ENCODE measurements around the gene TDO2.
"Not testable (repeated sequence)": the region's sequence is repeated elsewhere in the genome, so short reads cannot be mapped to it uniquely, and the experiment has no call there.

Gene TDO2

DNA sequence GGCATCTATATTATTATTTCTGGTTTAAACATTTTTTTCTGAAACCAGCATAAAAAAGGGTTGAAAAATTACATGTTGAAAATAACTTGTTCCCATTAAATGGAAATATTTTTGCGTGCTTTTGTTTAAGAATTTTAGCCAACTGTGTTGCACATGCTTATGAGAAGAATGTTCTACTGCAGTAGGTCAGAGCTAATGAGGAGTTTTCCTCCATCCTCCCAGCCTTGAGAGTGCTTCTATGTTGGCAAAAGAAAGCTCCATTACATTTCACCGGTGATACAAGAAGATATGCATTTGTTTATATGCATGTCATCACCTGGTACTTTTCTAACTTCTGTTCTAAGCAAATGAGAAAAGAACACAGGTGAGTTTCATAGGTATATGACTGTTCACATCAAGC is 13.6 kb upstream of the TDO2 start:
- Histone ChIP-seq H3K9me3 (ENCODE audit: insufficient read depth, low read length, severe bottlenecking) (no peaks in the 10 kb centered on the region), H3K4me3 (ENCODE audit: low read depth in 1 of 2, low read length in 2 of 2) (no peak overlapping the region), H3K79me2 (ENCODE audit: insufficient read depth, low read length) (no peaks in the 10 kb centered on the region), H3K27me3 (ENCODE audit: insufficient read depth, low read length, poor library complexity) (no peaks in the 10 kb centered on the region), H2AFZ (ENCODE audit: low read depth, low read length) (no peak overlapping the region), H3K4me2 (ENCODE audit: insufficient read depth, low read length) (no peak overlapping the region), H3K9ac (ENCODE audit: low read depth, low read length) (no peak overlapping the region), H3K27ac (ENCODE audit: low read length) (no peak overlapping the region), H4K20me1 (ENCODE audit: insufficient read depth, low read length) (no peaks in the 10 kb centered on the region), H3K36me3 (ENCODE audit: insufficient read depth, low read length) (no peaks in the 10 kb centered on the region), H3K4me1 (ENCODE audit: insufficient read depth, low read length) (no peaks in the 10 kb centered on the region)
- ATAC-seq (ENCODE audit: insufficient read depth, low read depth) (no peak), DNase-seq (no peak)
- no peak for TF ChIP-seq EZH2 (IDR thresholded peaks at IDR 0.05; ENCODE audit: borderline replicate concordance, low read depth, low read length, severe bottlenecking)
- TF ChIP-seq, protein P1, sequence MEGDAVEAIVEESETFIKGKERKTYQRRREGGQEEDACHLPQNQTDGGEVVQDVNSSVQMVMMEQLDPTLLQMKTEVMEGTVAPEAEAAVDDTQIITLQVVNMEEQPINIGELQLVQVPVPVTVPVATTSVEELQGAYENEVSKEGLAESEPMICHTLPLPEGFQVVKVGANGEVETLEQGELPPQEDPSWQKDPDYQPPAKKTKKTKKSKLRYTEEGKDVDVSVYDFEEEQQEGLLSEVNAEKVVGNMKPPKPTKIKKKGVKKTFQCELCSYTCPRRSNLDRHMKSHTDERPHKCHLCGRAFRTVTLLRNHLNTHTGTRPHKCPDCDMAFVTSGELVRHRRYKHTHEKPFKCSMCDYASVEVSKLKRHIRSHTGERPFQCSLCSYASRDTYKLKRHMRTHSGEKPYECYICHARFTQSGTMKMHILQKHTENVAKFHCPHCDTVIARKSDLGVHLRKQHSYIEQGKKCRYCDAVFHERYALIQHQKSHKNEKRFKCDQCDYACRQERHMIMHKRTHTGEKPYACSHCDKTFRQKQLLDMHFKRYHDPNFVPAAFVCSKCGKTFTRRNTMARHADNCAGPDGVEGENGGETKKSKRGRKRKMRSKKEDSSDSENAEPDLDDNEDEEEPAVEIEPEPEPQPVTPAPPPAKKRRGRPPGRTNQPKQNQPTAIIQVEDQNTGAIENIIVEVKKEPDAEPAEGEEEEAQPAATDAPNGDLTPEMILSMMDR (IDR thresholded peaks at IDR 0.05; ENCODE audit: borderline replicate concordance, extremely low read depth, low read length, poor library complexity, severe bottlenecking): no peak

DNA sequence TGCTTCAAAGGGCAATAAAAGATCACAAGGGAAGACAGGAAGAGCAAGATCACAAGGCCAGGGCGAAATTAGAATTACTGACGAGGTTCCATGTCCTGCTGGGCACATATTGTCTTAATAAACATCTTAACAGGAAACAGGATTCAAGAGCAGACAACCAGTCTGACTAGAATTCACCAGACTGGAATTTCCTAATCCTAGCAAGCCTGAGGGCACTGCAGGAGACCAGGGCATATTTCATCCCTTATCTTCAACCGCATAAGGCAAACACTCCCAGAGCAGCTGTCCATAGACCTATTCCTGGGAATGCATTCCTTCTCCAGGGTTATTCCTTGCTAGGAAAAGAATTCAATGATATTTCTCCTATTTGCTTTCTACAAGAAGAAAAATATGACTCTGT is 12.4 kb upstream of the TDO2 start:
- DNase-seq (no peak), ATAC-seq (ENCODE audit: insufficient read depth, low read depth) (no peak)
- H3K4me1 ChIP-seq (ENCODE audit: insufficient read depth, low read length): no peaks in the 10 kb centered on the region
- TF ChIP-seq, protein P1 (IDR thresholded peaks at IDR 0.05; ENCODE audit: borderline replicate concordance, extremely low read depth, low read length, poor library complexity, severe bottlenecking): no peak
- no peak for TF ChIP-seq EZH2 (IDR thresholded peaks at IDR 0.05; ENCODE audit: borderline replicate concordance, low read depth, low read length, severe bottlenecking)
- no peak overlapping the region for H3K4me2 ChIP-seq (ENCODE audit: insufficient read depth, low read length)
- H3K36me3 ChIP-seq (ENCODE audit: insufficient read depth, low read length): no peaks in the 10 kb centered on the region
- H4K20me1 ChIP-seq (ENCODE audit: insufficient read depth, low read length): no peaks in the 10 kb centered on the region
- no peaks in the 10 kb centered on the region for H3K9me3 ChIP-seq (ENCODE audit: insufficient read depth, low read length, severe bottlenecking)
- H3K27me3 ChIP-seq (ENCODE audit: insufficient read depth, low read length, poor library complexity): no peaks in the 10 kb centered on the region
- H3K4me3 ChIP-seq (ENCODE audit: low read depth in 1 of 2, low read length in 2 of 2): no peak overlapping the region
- no peak overlapping the region for H3K9ac ChIP-seq (ENCODE audit: low read depth, low read length)
- H3K79me2 ChIP-seq (ENCODE audit: insufficient read depth, low read length): no peaks in the 10 kb centered on the region
- no peak overlapping the region for H3K27ac ChIP-seq (ENCODE audit: low read length)
- H2AFZ ChIP-seq (ENCODE audit: low read depth, low read length): no peak overlapping the region

DNA sequence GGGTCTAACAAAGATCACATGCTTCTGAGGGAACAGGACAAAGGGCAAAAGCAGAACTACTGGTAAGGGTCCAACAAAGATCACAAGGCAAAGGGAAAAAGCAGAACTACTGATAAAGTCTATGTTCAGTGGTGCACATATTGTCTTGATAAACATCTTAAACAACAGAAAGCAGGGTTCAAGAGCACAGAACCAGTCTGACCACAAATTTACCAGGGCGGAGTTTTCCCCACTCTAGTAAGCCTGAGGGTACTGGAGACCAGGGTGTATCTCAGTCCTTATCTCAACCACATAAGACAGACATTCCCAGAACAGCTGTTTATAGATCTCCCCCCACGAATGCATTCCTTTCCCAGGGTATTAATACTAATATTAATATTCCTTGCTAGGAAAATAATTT is 5.1 kb upstream of the TDO2 start:
- ATAC-seq (ENCODE audit: insufficient read depth, low read depth); H3K4me1 ChIP-seq (ENCODE audit: insufficient read depth, low read length); H3K9me3 ChIP-seq (ENCODE audit: insufficient read depth, low read length, severe bottlenecking); H3K27me3 ChIP-seq (ENCODE audit: insufficient read depth, low read length, poor library complexity); H3K9ac ChIP-seq (ENCODE audit: low read depth, low read length); DNase-seq; H2AFZ ChIP-seq (ENCODE audit: low read depth, low read length); H3K4me2 ChIP-seq (ENCODE audit: insufficient read depth, low read length); H3K4me3 ChIP-seq (ENCODE audit: low read depth in 1 of 2, low read length in 2 of 2); H3K79me2 ChIP-seq (ENCODE audit: insufficient read depth, low read length); H3K27ac ChIP-seq (ENCODE audit: low read length); H4K20me1 ChIP-seq (ENCODE audit: insufficient read depth, low read length); H3K36me3 ChIP-seq (ENCODE audit: insufficient read depth, low read length): not testable (repeated sequence)

DNA sequence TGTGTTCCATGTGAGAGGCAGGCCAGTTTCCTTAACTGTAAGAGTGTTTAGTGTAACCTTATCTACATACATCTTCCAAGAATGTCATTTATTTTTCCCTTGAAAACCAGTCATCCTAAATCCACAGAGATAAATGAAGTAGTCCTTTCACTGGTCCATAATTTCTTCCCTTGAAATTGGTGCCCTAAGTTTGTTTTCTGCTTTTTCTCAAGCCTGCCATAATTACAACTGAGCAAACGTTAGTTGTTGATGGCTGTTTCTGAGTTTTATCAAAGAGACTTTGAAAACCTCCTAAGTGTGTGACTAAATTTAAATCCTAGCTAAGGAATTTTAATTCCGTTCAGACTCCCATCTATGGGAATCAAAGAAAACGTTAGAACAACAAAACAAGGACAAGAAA is 3.6 kb upstream of the TDO2 start:
- ATAC-seq (ENCODE audit: insufficient read depth, low read depth) (no peak), DNase-seq (no peak)
- H3K27ac ChIP-seq (ENCODE audit: low read length): no peak overlapping the region
- no peak overlapping the region for H3K4me3 ChIP-seq (ENCODE audit: low read depth in 1 of 2, low read length in 2 of 2)
- TF ChIP-seq, protein P1 (IDR thresholded peaks at IDR 0.05; ENCODE audit: borderline replicate concordance, extremely low read depth, low read length, poor library complexity, severe bottlenecking): no peak
- TF ChIP-seq EZH2 (IDR thresholded peaks at IDR 0.05; ENCODE audit: borderline replicate concordance, low read depth, low read length, severe bottlenecking): no peak
- no peaks in the 10 kb centered on the region for H4K20me1 ChIP-seq (ENCODE audit: insufficient read depth, low read length)
- no peak overlapping the region for H3K4me2 ChIP-seq (ENCODE audit: insufficient read depth, low read length)
- H3K9me3 ChIP-seq (ENCODE audit: insufficient read depth, low read length, severe bottlenecking): no peaks in the 10 kb centered on the region
- no peak overlapping the region for H3K9ac ChIP-seq (ENCODE audit: low read depth, low read length)
- no peaks in the 10 kb centered on the region for H3K79me2 ChIP-seq (ENCODE audit: insufficient read depth, low read length)
- no peaks in the 10 kb centered on the region for H3K4me1 ChIP-seq (ENCODE audit: insufficient read depth, low read length)
- H3K36me3 ChIP-seq (ENCODE audit: insufficient read depth, low read length): no peaks in the 10 kb centered on the region
- H3K27me3 ChIP-seq (ENCODE audit: insufficient read depth, low read length, poor library complexity): no peaks in the 10 kb centered on the region
- no peak overlapping the region for H2AFZ ChIP-seq (ENCODE audit: low read depth, low read length)
